HG03342 (cell line): ENCODE measurements around the gene HSPA14.
"Not testable (repeated sequence)": the region's sequence is repeated elsewhere in the genome, so short reads cannot be mapped to it uniquely, and the experiment has no call there.

ENCODE experiments used
- ATAC-seq: cut with Tn5 transposase; IDR thresholded peaks from one replicate; pipeline ENCODE4 v1.9.1; 2021; ENCODE audit warnings: mild to moderate bottlenecking, moderate library complexity; ENCODE audit not compliant: unreplicated experiment

The HSPA14 gene

DNA sequence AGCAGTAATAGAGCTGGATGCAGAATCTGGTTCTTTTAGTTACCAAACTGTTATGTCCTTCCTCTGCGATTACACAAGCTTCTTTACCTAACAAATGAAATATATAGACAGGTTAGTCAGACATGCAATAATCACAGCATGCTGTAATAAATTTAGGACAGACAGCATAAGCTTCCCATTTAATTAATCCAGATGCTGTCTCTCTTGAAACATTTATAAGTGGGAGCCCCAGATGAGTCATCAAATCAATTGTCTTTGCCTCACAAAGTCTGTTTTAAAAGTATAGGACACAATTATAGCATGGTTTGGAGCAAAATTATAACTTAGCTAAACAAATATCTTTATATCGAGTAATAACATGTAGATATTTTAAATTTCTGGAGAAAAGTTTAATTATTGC, 1.9 kb upstream of the HSPA14 start:
- no peak for ATAC-seq

- ATAC-seq: no peak
Measured at GRCh38 chr10:14837003-14837756, 926 bp upstream of the HSPA14 start.

DNA sequence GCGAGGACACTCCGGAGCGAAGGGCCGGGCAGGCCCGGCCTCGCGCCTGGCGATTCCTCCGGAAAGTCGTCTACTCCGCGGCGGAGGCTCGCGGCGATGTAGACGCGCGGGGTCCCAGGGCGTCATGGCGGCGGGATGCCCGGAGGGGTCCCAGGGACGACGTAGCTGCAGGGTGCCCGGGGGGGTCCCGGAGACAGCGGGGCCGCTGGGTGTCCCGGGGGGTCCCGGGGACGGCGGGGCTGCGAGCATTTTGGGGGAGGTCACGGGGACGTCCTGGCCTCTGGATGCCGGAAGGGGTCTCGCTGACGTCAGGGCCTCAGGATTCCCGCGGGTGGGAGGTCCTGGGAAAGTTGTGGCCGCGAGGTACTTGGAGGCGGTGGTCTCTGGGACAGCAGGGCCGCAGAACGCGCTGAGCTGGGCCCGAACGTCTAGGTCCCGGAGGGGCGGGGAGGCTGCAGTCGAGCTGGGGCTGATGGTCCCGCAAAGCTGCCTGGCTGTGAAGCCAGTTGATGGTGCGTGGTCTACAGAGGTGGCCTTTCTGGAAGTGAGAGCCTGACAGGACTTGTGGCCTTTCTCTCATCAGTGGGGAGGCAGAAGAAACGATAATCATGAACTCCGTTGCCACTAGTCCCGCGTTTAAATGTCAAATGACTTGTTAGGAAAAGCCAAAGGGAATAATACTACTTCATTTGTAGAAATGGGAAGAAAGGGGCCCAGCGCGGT, 637 bp downstream of the HSPA14 start:
- ATAC-seq: peak; percentile 7

GRCh38 chr10:14839305-14839695, 1.2 kb downstream of the HSPA14 start:
- ATAC-seq: no peak

DNA sequence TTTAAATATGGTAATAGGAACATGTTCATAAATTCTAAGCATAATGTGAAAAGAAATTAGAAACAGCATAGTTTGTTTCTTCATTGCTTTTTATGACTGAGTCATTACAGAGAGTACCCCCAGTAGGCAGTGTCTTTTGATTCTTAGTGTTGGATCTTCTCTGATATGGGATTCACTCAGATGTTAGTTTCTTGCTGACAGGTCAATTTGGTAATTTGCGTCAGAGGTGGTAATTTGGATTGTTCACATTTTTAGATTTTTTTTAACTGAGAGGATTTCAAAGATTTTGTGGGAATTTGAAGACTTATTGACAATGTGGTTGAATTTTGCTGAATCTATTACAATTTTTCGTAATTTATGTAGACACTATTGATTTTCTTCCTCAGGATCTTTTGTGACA, 2.1 kb downstream of the HSPA14 start:
- no peak for ATAC-seq

DNA sequence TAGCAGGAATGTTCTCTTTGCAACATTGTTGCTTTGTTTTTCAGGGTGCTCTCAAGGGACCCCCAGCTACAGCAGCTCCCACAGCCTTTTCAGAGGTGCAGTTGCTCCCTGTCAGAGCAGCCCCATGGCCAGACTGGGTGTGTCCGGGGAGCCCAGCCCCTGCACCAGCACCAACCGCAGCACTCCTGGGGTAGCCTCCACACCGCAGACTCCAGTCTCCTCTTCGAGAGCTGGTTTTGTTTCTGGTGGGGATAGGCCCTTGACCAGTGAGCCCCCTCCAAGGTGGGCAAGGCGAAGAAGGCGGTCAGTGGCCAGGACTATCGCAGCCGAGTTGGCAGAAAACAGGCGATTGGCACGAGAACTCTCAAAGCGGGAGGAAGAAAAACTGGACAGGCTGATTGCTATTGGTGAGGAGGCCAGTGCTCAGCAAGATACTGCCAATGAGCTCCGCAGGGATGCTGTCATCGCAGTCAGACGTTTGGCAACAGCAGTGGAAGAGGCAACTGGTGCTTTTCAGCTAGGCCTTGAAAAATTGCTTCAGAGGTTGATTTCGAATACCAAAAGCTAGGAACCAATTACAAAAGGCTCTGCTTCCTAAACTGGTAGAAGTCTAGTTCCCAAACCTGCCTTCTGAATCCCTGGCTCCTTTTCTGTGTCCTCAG, 5.4 kb downstream of the HSPA14 start:
- ATAC-seq: no peak

GRCh38 chr10:14844948-14845347, 6.8 kb downstream of the HSPA14 start:
- ATAC-seq: no peak

- no peak for ATAC-seq
Measured at GRCh38 chr10:14852236-14852635, 14.1 kb downstream of the HSPA14 start.

DNA sequence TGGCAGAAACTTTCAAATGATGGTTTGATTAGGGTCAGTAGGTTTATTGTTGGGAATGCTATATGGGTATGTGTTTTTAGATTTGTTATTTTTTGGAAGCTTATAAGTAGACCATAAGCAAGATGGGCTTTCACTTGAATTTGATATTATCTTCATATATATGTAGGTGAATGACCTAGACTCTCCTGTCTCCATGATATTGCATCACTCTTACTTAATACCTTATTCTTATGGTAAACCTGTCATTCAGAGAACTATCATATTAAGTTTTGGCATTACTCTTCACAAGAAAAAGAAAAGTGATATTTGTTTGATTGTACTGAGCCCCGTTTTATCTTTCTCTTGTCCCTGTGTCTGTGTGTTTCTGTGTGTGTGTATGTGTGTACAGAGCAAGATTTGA, 17.3 kb downstream of the HSPA14 start:
- ATAC-seq: no peak

- no peak for ATAC-seq
Measured at GRCh38 chr10:14858338-14858960, 20.3 kb downstream of the HSPA14 start.

DNA sequence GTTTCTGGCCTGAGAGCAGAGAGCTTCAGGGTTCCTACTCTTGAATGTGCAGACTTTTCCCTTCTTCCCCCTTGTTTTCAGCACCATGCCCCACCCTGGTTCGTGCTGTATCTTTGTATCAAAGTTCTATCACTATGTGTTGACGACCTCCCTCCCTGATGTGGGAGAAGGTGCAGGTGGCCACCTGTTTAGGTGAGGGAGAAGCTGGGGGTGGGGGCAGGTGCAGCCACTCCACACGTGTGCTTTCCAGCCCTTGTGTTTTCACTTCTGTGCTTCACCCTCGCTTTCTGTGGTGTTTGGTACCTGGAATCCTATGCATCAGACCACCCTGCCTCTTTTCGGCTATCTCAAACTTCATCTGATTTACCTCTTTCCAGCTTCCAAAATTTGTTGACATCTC, 20.9 kb downstream of the HSPA14 start:
- no peak for ATAC-seq

- no peak for ATAC-seq
Measured at GRCh38 chr10:14859775-14860174, 21.7 kb downstream of the HSPA14 start.

- ATAC-seq: no peak
Measured at GRCh38 chr10:14860791-14861190, 22.7 kb downstream of the HSPA14 start.

GRCh38 chr10:14864466-14864865, 26.4 kb downstream of the HSPA14 start:
- not testable (repeated sequence) for ATAC-seq

- not testable (repeated sequence) for ATAC-seq
Measured at GRCh38 chr10:14864871-14865270, 26.8 kb downstream of the HSPA14 start.

DNA sequence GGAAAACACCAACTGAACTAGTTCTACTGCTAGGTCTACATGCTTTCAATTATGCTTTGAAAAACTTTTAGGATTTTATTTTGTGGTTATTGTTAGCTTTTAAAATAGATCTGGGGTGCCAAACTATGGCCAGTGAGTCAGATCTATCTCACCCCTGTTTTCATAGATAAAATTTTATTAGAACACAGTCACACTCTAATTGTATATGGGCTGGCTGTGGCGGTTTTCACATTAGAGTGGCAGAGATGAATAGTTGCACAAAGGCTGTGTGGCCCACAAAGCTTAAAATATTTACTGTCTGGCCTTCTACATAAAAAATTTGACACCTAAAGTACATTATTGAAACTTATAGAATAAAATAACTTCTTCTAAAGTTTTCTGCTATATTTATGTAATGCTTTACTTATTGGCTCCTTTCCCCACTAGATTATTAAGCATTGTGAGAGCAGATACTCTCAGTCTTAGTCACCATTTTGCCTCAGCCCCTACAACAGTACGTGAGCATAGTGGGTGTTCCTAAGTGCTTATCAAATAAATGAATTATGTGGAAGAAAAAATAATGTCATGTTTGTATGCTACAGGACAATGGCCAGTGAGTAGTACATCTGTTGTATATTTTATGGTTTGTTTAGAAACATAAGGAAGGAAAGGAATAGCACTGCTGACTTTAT, 35.1 kb downstream of the HSPA14 start:
- peak; percentile 47 for ATAC-seq

DNA sequence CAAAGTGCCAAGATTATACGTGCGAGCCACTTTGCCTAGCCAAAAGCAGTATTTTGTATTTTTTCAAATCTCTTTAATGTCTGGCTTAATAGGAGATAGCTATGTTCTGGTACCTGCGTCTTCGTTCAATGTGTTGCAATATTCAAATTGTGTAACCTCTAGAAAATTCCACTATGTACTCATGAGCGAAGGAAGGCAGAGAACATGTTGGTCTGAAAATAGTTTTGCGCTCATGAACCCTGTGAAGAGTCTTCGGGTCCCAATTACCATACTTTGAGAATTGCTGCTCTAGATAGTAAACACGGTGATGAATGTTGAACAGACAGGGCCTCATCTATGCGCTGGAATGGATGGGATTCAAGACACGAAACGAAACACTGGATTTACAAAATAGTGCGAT, 37.8 kb downstream of the HSPA14 start:
- no peak for ATAC-seq

DNA sequence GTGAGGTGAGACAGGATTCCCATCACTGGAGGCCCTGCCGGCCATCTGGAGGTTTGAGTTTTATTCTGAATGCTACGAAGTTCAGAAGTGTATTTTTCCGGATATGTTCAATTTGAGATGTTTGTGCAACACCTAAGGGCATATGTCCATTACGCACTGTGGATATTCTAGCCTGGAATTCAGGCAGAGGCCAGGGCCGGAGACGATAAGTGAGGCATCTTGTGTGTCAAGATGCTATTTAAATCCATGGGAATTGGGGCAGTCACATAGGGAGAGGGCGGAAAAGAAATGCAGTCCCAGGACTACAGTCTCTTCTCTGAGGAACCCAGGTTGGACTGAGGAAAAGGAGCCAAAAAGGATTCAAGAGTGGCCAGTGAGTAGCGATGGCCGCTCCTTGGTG, 38.7 kb downstream of the HSPA14 start:
- ATAC-seq: no peak

- ATAC-seq: peak; percentile 92
Measured at GRCh38 chr10:14878266-14879123, 40.4 kb downstream of the HSPA14 start, which contains the start of gene SUV39H2. Gene SUV39H2, plus strand, starts transcription at chr10:14878866. Its CDS starts 23 bp downstream, at chr10:14878889.
